HepG2 (cell line): ENCODE results near the gene ALDOA. TPM values are rescaled to one million over a fixed set of nuclear protein-coding genes. Genes with fewer than 3 reads are reported as not detected.

Source experiments
- AKNA ChIP-seq: sonication (generic); formaldehyde crosslinking; IDR thresholded peaks from 2 replicates; pipeline ENCODE4 v1.4.0; 2020; ENCODE audit warnings: missing genetic modification reagents, borderline replicate concordance
- CSRNP1 ChIP-seq: sonication (generic); formaldehyde crosslinking; IDR thresholded peaks from 2 replicates; pipeline ENCODE4 v1.8.1; 2023; ENCODE audit warnings: mild to moderate bottlenecking, missing genetic modification reagents
- DNMT1 ChIP-seq: sonication (generic); formaldehyde crosslinking; IDR thresholded peaks from 2 replicates; pipeline ENCODE4 v1.5.1; 2020; ENCODE audit warnings: mild to moderate bottlenecking, missing genetic modification reagents
- FOXO1 ChIP-seq: sonication (generic); formaldehyde crosslinking; IDR thresholded peaks from 2 replicates; pipeline ENCODE4 v1.4.0; 2020; ENCODE audit warnings: missing genetic modification reagents
- HMGA1 ChIP-seq: sonication (generic); formaldehyde crosslinking; conservative IDR thresholded peaks from 2 replicates; pipeline ENCODE4 v1.4.0; 2020; ENCODE audit warnings: missing genetic modification reagents
- HOXA5 ChIP-seq: sonication (generic); formaldehyde crosslinking; IDR thresholded peaks from 2 replicates; pipeline ENCODE4 v1.4.0; 2020; ENCODE audit warnings: missing genetic modification reagents
- JUN ChIP-seq: sonication (generic); formaldehyde crosslinking; IDR thresholded peaks from 2 replicates; pipeline ENCODE4 v1.4.0; 2020; ENCODE audit warnings: mild to moderate bottlenecking, missing genetic modification reagents
- KLF16 ChIP-seq, 2 experiments: sonication (generic) in 1 of 2; formaldehyde crosslinking in 1 of 2; IDR thresholded peaks; 2 replicates each; pipeline versions ENCODE4 v1.6.1 to v1.8.0; 2016 to 2023; ENCODE audit warnings: missing genetic modification reagents in 2 of 2, missing compliant biosample characterization in 1 of 2
- MXD4 ChIP-seq: IDR thresholded peaks from 2 replicates; pipeline ENCODE4 v1.6.1; 2016; ENCODE audit warnings: mild to moderate bottlenecking, missing biosample characterization, missing genetic modification reagents
- NFKBIZ ChIP-seq: IDR thresholded peaks from 2 replicates; pipeline ENCODE4 v1.6.1; 2018; ENCODE audit warnings: missing genetic modification reagents, missing compliant biosample characterization
- NFYC ChIP-seq: IDR thresholded peaks from 2 replicates; pipeline ENCODE4 v1.6.1; 2016; ENCODE audit warnings: missing genetic modification reagents, missing compliant biosample characterization
- POLR2AphosphoS2 ChIP-seq: IDR thresholded peaks from 2 replicates; pipeline ENCODE4 v1.6.1; 2011; ENCODE audit warnings: low read depth, low read length, improper control_type of control experiment
- PPARG ChIP-seq: conservative IDR thresholded peaks from 2 replicates; pipeline ENCODE4 v1.6.1; 2016; ENCODE audit warnings: missing biosample characterization, missing genetic modification reagents
- SAP130 ChIP-seq: IDR thresholded peaks from 2 replicates; pipeline ENCODE4 v1.6.1; 2016; ENCODE audit warnings: low read depth
- TRIM22 ChIP-seq: fragments of 450-650 bp; IDR thresholded peaks from 2 replicates; pipeline ENCODE4 v1.6.1; 2017
- ZMYM2 ChIP-seq: sonication (generic); formaldehyde crosslinking; IDR thresholded peaks from 2 replicates; pipeline ENCODE4 v1.8.0; 2022; ENCODE audit warnings: mild to moderate bottlenecking, missing genetic modification reagents
- ZNF430 ChIP-seq: sonication (generic); formaldehyde crosslinking; IDR thresholded peaks from 2 replicates; pipeline ENCODE4 v1.9.0; 2021; ENCODE audit warnings: mild to moderate bottlenecking, missing genetic modification reagents
- ZNF678 ChIP-seq: sonication (generic); formaldehyde crosslinking; IDR thresholded peaks from 2 replicates; pipeline ENCODE4 v1.4.0; 2020; ENCODE audit warnings: mild to moderate bottlenecking, missing genetic modification reagents
- ZNF781 ChIP-seq: sonication (generic); formaldehyde crosslinking; IDR thresholded peaks from 2 replicates; pipeline ENCODE4 v1.5.1; 2020; ENCODE audit warnings: borderline replicate concordance, mild to moderate bottlenecking, missing genetic modification reagents; ENCODE audit errors: not compliant biosample characterization
- polyA plus RNA-seq, 8 experiments: library from polyadenylated mRNA; depleted of rRNA in 3 of 8; stranded (reverse) in 7 of 8; unstranded in 1 of 8; fragments of >200 nt; fragmentation: Illumina TruSeq in 4 of 8; extraction: Trizol in 4 of 8; gene quantifications; 2 replicates each; pipeline versions ENCODE4 v1.2.1 to v1.2.3, GENCODE V29; 2011 to 2016; ENCODE audit warnings: low read depth in 4 of 8, missing spikeins in 1 of 8, mixed read lengths in 1 of 8; ENCODE audit not compliant: insufficient read depth in 1 of 8
- total RNA-seq, 5 experiments: library from RNA; depleted of rRNA; stranded (reverse); fragments of >200 nt; fragmentation: Illumina TruSeq; extraction: Trizol; gene quantifications; 2 replicates each; pipeline ENCODE4 v1.2.3, GENCODE V29; 2016; ENCODE audit warnings: low read depth in 1 of 5
- TF ChIP-seq, protein P1 (sequence below): sonication (generic); formaldehyde crosslinking; IDR thresholded peaks from 2 replicates; pipeline ENCODE4 v1.4.0; 2020; ENCODE audit warnings: mild to moderate bottlenecking, low read depth, missing genetic modification reagents

Gene ALDOA
- total and polyA plus RNA-seq, 2 of the 13 experiments (the other 11 are each of a cell fraction or from before 2014, with no cell fraction given) = 925 to 1,884 TPM

GRCh38 chr16:30063893-30064728 lies 1.4 kb upstream of the ALDOA start (continued):
- TF ChIP-seq TRIM22 = no peak
- peak; percentile 81 for TF ChIP-seq ZMYM2 (CRISPR knock-in tag)
- no peak for TF ChIP-seq HMGA1 (CRISPR knock-in tag)
- no peak for TF ChIP-seq POLR2AphosphoS2
- no peak; the same call in 1 of the 2 replicates for TF ChIP-seq AKNA (CRISPR knock-in tag)
- peak in 1 of 2 experiments; percentile 53; a peak in 1 of 4 replicates for TF ChIP-seq KLF16 (CRISPR knock-in tag; IDR thresholded peaks at IDR 0.05)
- peak; percentile 94 for TF ChIP-seq SAP130 (CRISPR knock-in tag)
- peak; percentile 42; the same call in 1 of the 2 replicates for TF ChIP-seq MXD4 (CRISPR knock-in tag)
- TF ChIP-seq, protein P1, sequence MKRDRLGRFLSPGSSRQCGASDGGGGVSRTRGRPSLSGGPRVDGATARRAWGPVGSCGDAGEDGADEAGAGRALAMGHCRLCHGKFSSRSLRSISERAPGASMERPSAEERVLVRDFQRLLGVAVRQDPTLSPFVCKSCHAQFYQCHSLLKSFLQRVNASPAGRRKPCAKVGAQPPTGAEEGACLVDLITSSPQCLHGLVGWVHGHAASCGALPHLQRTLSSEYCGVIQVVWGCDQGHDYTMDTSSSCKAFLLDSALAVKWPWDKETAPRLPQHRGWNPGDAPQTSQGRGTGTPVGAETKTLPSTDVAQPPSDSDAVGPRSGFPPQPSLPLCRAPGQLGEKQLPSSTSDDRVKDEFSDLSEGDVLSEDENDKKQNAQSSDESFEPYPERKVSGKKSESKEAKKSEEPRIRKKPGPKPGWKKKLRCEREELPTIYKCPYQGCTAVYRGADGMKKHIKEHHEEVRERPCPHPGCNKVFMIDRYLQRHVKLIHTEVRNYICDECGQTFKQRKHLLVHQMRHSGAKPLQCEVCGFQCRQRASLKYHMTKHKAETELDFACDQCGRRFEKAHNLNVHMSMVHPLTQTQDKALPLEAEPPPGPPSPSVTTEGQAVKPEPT (CRISPR knock-in tag) = no peak
- TF ChIP-seq HOXA5 (CRISPR knock-in tag) = peak; percentile 72; the same call in 1 of the 2 replicates
- TF ChIP-seq CSRNP1 (CRISPR knock-in tag) = peak; percentile 97
- peak; percentile 20 for TF ChIP-seq ZNF781 (CRISPR knock-in tag)
- TF ChIP-seq FOXO1 (CRISPR knock-in tag) = peak; percentile 44; the same call in 1 of the 2 replicates
- TF ChIP-seq NFYC (CRISPR knock-in tag) = 0 out of 2 replicates have a peak, but pooled peaks have one; percentile 24
- TF ChIP-seq DNMT1 (CRISPR knock-in tag) = no peak
- peak; percentile 56 for TF ChIP-seq PPARG (CRISPR knock-in tag)
- no peak for TF ChIP-seq ZNF678 (CRISPR knock-in tag)
- TF ChIP-seq JUN (CRISPR knock-in tag) = no peak
- TF ChIP-seq ZNF430 = peak; percentile 97
- TF ChIP-seq NFKBIZ (CRISPR knock-in tag) = no peak; the same call in 1 of the 2 replicates
